ENCODE data around the gene EIF4G3.
"Not testable (repeated sequence)": the region's sequence is repeated elsewhere in the genome, so short reads cannot be mapped to it uniquely, and the experiment has no call there.

DNA sequence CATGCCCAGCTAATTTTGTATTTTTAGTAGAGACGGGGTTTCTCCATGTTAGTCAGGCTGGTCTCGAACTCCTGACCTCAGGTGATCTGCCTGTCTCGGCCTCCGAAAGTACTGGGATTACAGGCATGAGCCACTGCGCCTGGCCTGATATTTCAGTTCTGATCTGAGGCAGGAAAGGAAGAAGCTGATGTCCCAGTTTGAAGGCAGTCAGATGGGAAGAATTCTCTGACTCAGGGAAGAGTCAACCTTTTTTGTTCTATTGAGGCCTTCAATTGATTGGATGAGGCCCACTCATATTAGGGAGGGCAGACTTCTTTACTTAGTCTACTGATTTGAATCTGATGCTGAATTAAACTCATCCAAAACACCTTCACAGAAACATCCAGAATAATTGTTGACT is 24.5 kb upstream of the EIF4G3 start:
- TF ChIP-seq, protein P1, sequence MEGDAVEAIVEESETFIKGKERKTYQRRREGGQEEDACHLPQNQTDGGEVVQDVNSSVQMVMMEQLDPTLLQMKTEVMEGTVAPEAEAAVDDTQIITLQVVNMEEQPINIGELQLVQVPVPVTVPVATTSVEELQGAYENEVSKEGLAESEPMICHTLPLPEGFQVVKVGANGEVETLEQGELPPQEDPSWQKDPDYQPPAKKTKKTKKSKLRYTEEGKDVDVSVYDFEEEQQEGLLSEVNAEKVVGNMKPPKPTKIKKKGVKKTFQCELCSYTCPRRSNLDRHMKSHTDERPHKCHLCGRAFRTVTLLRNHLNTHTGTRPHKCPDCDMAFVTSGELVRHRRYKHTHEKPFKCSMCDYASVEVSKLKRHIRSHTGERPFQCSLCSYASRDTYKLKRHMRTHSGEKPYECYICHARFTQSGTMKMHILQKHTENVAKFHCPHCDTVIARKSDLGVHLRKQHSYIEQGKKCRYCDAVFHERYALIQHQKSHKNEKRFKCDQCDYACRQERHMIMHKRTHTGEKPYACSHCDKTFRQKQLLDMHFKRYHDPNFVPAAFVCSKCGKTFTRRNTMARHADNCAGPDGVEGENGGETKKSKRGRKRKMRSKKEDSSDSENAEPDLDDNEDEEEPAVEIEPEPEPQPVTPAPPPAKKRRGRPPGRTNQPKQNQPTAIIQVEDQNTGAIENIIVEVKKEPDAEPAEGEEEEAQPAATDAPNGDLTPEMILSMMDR (conservative IDR thresholded peaks at IDR 0.05; ENCODE audit: low read depth, low read length) = not testable (repeated sequence)
- TF ChIP-seq EZH2 (IDR thresholded peaks at IDR 0.05; ENCODE audit: borderline replicate concordance, low read depth, low read length, poor library complexity, severe bottlenecking) = not testable (repeated sequence)

All from A673 (cell line).